Measurements from ENCODE around the gene ARID5B.

ARID5B gene

DNA sequence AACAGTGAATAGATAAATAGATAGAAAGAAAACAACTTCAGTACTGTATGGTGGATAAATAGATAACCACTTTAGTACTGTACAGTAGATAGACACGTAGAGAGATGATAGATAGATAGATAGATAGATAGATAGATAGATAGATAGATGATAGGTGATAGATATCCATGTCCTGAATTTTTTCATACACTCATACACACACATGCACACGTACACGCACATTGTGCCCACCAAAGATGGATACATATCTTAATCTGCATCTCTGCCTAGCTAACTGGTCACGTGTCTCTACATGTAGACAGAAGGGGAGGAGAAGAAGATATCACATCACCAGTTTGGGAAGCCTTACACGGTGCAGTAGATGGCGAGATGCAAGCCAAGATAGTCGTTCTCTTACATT lies 99.2 kb downstream of the ARID5B start:
- H3K4me3 ChIP-seq (replicated peaks in 1 of 2; ENCODE audit: low read depth in 2 of 2, low read length in 2 of 2) = no peak overlapping the region
- TF ChIP-seq, protein P1, sequence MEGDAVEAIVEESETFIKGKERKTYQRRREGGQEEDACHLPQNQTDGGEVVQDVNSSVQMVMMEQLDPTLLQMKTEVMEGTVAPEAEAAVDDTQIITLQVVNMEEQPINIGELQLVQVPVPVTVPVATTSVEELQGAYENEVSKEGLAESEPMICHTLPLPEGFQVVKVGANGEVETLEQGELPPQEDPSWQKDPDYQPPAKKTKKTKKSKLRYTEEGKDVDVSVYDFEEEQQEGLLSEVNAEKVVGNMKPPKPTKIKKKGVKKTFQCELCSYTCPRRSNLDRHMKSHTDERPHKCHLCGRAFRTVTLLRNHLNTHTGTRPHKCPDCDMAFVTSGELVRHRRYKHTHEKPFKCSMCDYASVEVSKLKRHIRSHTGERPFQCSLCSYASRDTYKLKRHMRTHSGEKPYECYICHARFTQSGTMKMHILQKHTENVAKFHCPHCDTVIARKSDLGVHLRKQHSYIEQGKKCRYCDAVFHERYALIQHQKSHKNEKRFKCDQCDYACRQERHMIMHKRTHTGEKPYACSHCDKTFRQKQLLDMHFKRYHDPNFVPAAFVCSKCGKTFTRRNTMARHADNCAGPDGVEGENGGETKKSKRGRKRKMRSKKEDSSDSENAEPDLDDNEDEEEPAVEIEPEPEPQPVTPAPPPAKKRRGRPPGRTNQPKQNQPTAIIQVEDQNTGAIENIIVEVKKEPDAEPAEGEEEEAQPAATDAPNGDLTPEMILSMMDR (IDR thresholded peaks at IDR 0.05; ENCODE audit: low read depth, low read length) = no peak
- DNase-seq (ENCODE audit: low read depth in 2 of 2) = no peak

- no peak for DNase-seq (ENCODE audit: low read depth in 2 of 2)
- TF ChIP-seq, protein P1 (IDR thresholded peaks at IDR 0.05; ENCODE audit: low read depth, low read length) = no peak
These were observed 100.4 kb downstream of the ARID5B start for GRCh38 chr10:62001898-62002297.

GRCh38 chr10:62002753-62003152 lies 101.3 kb downstream of the ARID5B start:
- TF ChIP-seq, protein P1 (IDR thresholded peaks at IDR 0.05; ENCODE audit: low read depth, low read length) = no peak
- H3K4me3 ChIP-seq (replicated peaks in 1 of 2; ENCODE audit: low read depth in 2 of 2, low read length in 2 of 2) = no peak overlapping the region
- no peak for DNase-seq (ENCODE audit: low read depth in 2 of 2)

More at GRCh38 chr10:62001898-62002297, 100.4 kb downstream of the ARID5B start:
- H3K4me3 ChIP-seq (replicated peaks in 1 of 2; ENCODE audit: low read depth in 2 of 2, low read length in 2 of 2) = no peak overlapping the region

- TF ChIP-seq, protein P1 (IDR thresholded peaks at IDR 0.05; ENCODE audit: low read depth, low read length) = no peak
- DNase-seq (ENCODE audit: low read depth in 2 of 2) = no peak
- no peak overlapping the region for H3K4me3 ChIP-seq (replicated peaks in 1 of 2; ENCODE audit: low read depth in 2 of 2, low read length in 2 of 2)
These were observed 102.5 kb downstream of the ARID5B start for GRCh38 chr10:62004042-62004441.

DNA sequence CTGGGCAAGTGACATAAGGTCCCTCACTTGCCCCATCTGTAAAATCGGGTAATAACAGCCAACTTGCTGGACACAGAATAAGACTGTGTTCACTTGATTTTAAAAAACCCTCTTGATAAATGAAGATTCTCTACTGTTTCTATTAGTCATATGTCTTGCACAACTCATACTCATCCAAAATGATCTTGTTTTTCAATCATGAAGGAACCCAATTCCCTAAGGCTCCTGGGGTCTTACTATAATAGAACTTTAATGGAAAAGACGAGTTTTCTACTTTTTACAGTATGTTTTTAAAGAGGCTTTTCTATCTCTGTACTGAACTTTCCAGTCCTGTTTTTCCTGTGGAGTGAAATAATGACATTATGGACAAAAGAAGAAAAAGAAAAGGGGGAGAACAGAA lies 103.8 kb downstream of the ARID5B start:
- TF ChIP-seq, protein P1 (IDR thresholded peaks at IDR 0.05; ENCODE audit: low read depth, low read length) = no peak
- DNase-seq (ENCODE audit: low read depth in 2 of 2) = peak in 1 of 2 donors; percentile 64
- H3K4me3 ChIP-seq (replicated peaks in 1 of 2; ENCODE audit: low read depth in 2 of 2, low read length in 2 of 2) = no peak overlapping the region

DNA sequence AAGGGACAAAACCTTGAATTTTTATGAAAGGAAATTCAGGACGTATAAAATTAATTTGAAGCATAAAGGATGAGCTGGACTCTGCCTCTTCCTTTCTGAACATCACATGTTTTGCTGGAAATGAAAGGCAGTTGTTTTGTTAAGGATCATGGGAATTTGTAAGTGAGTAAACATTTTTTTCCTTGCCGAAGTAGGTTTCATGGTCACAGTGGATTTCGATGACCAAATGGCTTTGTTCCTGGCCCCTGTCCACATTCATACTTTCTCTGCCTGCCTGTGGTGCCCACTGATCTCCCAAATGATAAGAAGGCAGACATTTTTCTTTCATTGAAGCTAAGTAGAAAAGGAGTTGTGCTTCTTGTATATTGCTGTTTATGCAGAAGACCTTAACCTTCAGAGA lies 104.2 kb downstream of the ARID5B start:
- DNase-seq (ENCODE audit: low read depth in 2 of 2) = peak in 1 of 2 donors; percentile 52
- no peak overlapping the region for H3K4me3 ChIP-seq (replicated peaks in 1 of 2; ENCODE audit: low read depth in 2 of 2, low read length in 2 of 2)

More for the DNA sequence above, 104.2 kb downstream of the ARID5B start:
- TF ChIP-seq, protein P1 (IDR thresholded peaks at IDR 0.05; ENCODE audit: low read depth, low read length) = no peak
